T-helper 2 cell (primary cell): ENCODE measurements around the gene TADA3.

Experiments used
- DNase-seq, 5 experiments: peaks; one replicate each; pipeline versions ENCODE4 v3.0.0 to v3.0.0-alpha.2; 2012 to 2022
- total RNA-seq, 2 donors: gene quantifications; one replicate each; lab custom pipeline; 2026; lab: John Stamatoyannopoulos, UW

Gene TADA3
- 20.0 to 40.0 reads per million in 2 donors for total RNA-seq

DNA sequence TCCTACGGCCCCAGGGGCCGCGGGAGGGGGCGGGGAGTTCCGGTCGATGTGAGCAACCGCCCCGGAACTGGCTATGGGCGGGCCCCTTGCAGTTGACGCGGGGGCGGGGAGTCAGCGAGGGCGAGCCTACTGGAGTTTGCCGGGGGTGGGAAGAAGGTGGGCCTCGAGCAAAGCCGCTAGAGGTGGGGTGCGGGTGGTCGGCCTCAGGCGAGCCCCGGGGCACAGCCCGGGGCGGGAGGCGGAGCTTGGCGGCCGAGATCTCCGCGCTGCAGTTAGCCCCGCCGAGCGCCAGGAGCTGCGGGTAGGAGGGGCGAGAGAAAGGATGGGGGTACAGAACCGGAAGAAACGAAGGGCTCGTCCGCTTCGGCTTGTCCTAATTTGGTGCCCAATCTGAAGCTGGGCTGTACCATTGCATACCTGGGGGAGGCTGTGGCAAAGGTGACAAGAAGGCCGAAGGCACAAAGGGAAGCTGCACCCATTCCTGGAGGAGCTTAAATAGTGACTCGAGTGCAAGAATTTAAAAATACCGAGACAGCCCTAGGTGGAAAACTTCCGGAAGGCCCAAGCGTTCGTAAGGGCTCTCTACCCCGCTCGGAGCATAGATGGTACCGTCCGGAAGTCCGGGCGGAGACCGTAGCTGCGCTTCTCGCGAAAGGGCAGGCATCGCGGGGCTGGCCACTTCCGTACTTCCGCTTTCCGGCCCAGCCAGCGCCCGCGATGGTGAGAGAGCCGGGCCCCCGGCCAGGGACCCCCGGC, at the start of gene TADA3, which contains the start of gene ARPC4:
TADA3 (minus strand) TSS at position 69 of the 756 bp plus-strand sequence. CDS start 1,007 bp downstream, outside the sequence.
ARPC4 (plus strand) TSS at position 678 of the 756 bp plus-strand sequence; CDS start at position 718, 40 bp downstream.
- DNase-seq = peak; percentile 80 to 97 (median 87)

DNA sequence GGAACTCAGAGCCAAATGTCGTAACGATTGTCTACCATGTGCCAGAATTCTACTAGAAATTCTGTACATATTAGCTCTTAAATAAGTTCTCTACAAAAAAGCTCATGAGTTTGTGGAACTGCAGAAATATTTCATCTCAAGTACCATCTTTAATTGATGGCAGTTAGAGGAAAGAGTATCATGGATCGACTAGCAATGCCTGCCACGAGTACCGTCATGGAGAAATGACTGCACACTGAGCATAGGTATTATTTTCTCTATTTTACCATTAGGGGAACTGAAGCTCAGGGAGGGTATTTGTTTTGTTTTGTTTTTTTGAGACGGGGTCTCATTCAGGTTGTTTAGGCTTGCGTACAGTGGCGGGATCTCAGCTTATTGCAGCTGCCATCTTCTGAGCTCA, 48.7 kb upstream of the TADA3 start:
- DNase-seq = no peak

DNA sequence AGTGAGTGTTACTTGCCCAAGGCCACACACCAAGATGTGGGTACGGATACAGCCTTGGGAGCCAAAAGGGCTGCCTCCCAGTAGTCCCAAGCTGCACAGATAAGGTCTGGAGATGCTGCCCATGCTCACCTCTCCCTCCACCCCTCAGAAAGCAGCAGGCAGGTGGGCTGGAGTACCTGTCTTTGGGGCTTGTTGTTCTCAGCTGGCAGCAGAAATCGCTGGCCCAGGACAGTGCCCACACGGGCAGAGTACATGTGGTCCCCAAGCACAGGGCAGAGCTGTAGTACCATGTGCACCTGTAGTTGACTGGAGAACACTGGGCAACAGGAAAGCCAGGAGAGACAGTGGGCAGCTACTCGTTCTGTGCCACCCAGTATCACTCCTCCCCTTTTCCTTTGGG, 46.6 kb upstream of the TADA3 start:
- DNase-seq = no peak

- DNase-seq = no peak
Measured at GRCh38 chr3:9837701-9838582, 45.7 kb upstream of the TADA3 start.

GRCh38 chr3:9834520-9835380, 42.5 kb upstream of the TADA3 start:
- DNase-seq = no peak

GRCh38 chr3:9833078-9833477, 40.8 kb upstream of the TADA3 start:
- no peak for DNase-seq

- DNase-seq = no peak
Measured at GRCh38 chr3:9831253-9831652, 39.0 kb upstream of the TADA3 start.

DNA sequence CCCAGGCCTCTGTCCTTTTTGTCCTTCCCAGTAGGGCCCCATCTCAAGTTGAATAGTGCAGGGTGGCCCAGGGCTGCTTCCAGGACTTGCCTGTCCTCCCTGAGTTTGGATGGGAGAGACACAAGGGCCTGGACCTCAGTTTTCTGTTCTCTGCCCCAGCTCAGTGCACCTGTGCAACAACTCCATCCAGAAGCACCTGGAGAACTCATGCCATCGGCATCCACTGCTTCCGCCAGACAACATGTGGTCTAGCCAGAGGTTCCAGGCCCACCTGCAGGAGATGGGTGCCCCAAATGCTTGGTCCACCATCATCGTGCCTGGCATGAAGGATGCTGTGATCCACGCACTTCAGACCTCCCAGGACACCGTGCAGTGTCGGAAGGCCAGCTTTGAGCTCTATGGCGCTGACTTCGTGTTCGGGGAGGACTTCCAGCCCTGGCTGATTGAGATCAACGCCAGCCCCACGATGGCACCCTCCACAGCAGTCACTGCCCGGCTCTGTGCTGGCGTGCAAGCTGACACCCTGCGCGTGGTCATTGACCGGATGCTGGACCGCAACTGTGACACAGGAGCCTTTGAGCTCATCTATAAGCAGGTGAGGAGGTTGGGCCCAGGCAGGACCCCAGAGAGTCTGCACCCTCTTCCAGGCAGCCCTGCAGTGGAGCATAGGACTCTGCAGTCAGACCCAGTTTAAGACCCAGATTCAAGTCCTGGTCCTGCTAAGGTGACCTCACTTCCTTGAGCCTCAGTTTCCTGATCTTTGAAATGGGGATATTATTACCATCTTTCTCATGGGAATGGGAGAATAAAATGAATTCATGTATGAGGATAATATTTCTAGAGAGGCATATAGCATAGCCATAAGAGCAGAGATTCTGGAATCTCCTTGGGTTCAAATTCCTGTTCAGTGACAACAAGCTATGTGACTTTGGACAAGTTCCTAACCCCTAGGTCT, 36.8 kb upstream of the TADA3 start:
- DNase-seq = no peak

DNA sequence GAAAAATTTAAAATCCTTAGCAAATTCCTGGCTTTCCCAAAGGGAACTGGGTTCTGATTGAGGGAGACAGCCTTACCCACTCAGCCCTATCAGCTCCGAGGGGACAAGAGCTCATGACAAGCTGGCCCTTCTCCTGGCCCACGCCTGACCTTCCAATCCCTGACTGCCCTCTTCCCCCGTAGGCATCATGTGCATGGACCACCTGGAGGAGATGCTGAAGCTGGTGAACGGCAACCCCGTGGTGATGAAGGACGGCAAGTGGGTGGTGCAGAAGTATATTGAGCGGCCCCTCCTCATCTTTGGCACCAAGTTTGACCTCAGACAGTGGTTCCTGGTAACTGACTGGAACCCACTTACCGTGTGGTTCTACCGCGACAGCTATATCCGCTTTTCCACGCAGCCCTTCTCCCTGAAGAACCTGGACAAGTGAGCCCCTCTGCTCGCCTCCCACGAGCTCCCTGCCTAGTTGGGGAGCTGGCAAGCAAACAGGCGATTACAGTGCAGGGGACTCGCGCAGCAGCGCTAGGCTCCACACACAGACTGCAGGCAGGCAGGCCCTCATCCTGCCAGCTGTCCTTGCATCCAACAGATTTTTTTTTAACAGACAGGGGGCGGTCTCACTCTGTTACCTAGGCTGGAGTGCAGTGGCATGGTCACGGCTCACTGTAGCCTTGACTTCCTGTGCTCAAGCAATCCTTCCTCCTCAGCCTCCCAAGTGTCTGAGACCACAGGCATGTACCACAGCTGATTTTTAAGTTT, 34.7 kb upstream of the TADA3 start:
- peak in 1 of 5 experiments; percentile 69 for DNase-seq

GRCh38 chr3:9825451-9826040, 33.3 kb upstream of the TADA3 start:
- no peak for DNase-seq

DNA sequence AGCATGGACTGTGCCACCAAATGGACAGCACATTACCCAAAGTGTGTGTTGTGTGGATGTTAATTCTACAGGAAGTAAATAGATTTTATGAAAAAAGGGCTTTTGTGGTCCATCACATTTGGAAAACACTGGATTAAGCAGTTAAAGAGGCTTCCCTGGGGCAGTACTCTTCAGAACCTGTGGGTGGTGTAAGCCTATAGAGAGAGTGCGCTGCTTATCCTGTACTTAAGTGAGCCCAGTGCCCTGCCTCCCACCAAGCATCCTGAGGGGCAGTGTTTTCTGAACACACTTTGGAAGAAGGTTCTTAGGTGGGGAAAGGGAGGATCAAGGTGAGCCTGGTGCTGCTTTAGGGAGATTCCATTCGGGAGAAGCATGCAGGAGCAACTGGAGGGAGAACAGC, 28.7 kb upstream of the TADA3 start:
- DNase-seq = no peak

DNA sequence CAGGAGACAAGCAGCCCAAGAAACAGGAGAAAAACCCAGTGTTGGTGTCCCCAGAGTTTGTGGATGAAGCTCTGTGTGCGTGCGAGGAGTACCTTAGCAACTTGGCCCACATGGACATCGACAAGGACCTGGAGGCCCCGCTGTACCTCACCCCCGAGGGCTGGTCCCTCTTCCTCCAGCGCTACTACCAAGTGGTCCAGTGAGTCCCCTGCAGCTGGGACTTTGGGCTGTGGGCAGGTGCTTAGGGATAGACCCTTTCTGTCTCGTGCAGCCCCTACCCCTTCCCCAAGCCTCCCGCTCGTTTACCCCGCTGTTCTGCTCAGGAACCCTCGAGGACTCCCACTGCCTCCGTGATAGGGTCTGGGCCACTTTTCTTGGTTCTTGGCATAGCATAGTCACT, 28.3 kb upstream of the TADA3 start:
- no peak for DNase-seq

DNA sequence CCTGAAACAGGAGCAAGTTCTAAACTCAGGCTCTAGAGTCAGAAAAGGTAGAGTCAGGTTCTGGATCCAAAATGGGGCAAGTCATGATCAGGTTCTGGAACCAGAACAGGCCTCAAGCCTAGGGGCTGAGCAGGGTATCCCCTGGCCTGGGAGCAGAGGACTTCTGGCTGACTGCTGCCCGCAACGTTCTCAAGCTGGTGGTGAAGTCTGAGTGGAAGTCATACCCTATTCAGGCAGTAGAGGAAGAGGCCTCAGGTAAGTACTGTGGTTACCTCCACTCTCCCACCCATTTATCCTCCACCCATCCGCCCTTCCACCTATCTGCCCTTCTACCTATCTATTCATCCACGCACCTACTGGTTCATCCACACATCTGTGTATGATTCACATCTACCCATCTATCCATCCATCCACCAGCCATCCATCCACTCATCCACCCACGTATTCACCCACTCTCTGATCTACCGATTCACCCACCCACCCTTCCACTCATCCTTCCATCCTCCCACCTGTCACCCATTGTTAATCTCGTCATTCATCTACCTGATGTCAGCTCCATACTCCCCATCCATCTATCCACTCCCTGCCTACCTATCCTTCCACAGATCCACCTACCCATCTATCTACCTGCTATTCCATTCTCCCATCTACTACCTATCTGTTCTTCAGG, 26.5 kb upstream of the TADA3 start:
- DNase-seq = no peak

DNA sequence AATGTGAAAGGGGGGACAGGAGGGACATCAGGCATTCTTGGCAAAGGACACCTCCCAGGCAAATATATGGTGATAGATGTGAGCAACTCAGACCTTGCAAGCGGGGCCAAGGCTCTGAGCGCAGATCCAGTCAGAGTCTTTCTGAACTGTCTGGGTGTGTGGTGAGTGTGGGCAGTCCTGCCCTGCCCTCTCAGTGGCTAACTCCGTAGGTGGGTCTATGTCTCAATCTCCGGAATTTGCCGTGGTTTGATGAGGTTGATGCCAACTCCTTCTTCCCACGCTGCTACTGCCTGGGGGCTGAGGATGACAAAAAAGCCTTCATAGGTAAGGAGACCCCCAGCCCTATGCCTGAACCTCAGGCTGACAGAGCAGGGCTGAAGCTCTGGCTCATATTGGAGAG, 25.2 kb upstream of the TADA3 start:
- no peak for DNase-seq

- no peak for DNase-seq
Measured at GRCh38 chr3:9815986-9816385, 23.7 kb upstream of the TADA3 start.

DNA sequence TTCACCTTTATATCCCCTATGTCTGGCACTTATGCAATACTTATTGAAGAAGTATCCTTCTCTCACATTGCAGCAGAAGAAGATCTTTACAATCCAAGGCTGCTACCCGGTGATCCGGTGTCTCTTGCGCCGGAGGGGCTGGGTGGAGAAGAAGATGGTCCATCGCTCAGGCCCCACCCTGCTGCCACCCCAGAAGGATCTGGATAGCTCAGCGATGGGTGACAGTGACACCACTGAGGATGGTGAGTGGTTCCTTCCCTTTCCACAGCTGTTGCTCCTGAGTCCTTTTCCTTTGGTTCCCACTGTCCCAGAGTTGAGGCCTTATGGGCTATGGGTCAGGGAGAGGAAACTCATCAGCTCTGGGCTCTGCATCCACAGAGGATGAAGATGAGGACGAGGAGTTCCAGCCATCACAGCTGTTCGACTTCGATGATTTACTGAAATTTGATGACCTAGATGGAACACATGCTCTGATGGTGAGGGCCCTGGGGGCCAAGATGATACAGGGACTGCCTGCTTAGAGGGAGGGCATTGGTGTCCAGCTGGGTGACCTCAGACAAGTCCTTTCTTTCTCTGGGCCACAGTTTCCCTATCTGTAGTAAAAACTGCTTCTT, 20.7 kb upstream of the TADA3 start:
- no peak for DNase-seq

DNA sequence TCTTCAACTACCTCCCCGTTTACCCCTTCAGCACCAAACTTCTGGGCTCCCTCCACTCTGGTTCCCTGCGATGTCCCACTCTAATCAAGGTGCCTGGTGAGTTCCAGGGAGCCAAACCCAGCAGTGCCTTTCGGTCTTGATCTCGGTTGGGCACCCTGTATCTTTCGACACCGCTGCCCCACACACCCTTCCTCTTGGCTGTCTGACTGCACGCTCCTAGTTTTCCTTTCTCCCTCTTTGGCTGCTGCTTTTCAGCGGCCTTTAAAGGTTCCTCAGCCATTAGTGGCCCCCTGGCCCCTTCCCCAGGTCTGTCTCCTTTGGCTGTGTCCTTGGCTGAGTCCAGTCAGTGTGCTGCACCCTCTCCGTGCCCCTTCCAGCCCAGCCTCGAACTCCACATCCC, 18.6 kb upstream of the TADA3 start:
- no peak for DNase-seq

DNA sequence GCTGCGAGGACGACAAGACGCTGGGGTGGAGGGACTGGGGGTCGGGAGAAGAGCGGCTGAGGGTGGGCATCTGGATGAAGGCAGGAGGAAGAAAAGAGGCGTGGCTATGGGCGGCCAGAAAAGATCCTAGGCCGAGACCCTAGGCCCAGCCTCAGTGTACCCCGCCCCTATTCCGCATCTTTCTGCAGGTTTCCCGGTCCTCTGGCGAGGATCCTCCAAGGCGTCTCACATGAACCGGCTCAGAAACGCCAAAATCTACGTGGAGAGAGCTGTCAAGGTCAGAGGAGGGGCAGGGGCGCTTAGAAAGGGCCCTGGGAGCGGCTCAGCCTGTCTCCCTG, 18.1 kb upstream of the TADA3 start:
- no peak for DNase-seq
